HG03135 (cell line): ENCODE measurements around the gene MYO1D.
"Not testable (repeated sequence)": the region's sequence is repeated elsewhere in the genome, so short reads cannot be mapped to it uniquely, and the experiment has no call there.

Experiments used
- ATAC-seq: cut with Tn5 transposase; IDR thresholded peaks from one replicate; pipeline ENCODE4 v1.9.1; 2021; ENCODE audit warnings: mild to moderate bottlenecking, moderate library complexity; ENCODE audit not compliant: unreplicated experiment

MYO1D gene

DNA sequence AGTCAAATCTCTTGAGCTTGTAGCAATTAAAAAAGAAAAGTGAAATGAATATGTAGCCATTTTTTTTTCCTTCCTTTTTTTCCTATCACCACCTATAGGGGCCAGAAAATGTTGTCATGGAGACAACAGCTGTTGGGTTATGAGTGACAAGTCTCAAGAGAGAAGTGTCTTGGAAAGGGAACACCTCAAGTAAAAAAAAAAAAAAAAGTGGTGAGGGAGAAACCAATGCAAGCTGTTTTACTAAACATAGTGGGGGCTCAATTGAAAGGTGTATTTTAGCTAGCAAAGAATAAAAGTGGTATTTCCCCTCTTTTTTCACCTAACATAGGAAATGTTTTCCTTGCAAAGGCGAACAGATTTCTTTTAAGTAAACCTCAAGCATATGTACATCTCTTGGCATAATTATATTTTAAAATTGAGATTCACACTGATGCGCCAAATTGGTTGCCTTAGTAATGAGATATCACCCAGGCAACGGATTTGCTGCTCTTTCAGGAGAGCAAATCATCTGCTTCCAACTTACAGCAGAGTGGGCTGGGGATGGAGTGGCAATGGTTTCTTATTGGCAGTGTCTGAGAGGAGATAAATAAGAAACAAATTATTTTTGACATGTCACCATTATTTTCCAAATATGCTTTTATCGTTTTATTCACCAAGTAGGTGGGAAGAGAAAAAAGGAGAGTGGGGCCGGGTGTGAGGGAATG lies 183.6 kb downstream of the MYO1D start:
- no peak for ATAC-seq

DNA sequence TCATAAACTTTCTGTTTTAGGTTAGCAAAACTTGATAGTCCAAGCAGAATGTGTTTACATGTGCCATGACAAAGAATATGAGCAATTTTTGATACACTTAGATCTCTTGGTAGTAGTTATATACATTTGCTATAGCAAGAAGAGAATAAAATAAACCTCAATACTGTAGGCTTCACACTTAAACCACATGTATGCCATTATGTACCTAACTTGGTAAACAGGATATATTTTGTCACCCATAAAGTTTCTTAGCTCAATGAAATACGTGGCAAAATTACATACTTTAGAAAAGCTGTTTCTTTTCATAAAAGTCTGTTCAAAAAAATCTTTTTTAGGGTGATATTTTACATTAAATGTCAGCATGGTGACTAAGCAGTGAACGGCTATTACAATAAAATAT lies 184.7 kb downstream of the MYO1D start:
- ATAC-seq, result no peak

DNA sequence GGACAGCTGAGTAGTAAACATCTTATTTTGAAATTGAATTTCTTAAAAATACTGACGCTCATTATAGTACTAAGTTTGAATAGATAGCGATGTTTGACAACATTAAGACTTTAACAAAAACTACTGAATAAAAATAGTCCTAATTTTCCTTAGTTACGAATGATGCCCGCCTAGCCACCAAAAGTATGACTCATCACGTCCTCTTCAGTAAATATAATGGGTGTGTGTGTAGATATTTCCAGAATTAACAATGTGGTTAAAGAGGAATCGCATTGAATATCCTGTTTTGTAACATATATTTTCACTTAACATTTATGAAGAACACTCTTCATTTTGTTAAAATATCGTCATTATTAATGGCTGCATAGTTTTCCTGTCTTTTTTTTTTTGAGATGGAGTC lies 187.6 kb downstream of the MYO1D start:
- no peak for ATAC-seq

DNA sequence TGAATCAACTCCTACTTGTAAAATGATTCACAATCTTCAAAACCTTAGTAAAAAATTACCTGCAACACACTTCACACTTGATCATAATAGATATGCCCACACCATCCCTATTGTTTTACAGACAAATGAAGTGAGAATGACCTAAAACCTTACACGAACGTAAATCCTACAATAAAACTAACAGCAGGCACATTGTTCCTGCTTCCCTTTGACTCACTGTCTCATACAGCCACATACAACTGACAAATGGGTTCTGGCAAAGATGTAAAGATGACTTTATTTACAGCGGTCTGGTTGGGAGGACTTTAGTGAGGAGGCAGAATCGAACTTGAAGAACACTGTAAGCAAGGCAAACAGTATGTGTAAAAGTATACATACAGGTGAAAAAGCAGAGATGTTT lies 188.7 kb downstream of the MYO1D start:
- no peak for ATAC-seq

DNA sequence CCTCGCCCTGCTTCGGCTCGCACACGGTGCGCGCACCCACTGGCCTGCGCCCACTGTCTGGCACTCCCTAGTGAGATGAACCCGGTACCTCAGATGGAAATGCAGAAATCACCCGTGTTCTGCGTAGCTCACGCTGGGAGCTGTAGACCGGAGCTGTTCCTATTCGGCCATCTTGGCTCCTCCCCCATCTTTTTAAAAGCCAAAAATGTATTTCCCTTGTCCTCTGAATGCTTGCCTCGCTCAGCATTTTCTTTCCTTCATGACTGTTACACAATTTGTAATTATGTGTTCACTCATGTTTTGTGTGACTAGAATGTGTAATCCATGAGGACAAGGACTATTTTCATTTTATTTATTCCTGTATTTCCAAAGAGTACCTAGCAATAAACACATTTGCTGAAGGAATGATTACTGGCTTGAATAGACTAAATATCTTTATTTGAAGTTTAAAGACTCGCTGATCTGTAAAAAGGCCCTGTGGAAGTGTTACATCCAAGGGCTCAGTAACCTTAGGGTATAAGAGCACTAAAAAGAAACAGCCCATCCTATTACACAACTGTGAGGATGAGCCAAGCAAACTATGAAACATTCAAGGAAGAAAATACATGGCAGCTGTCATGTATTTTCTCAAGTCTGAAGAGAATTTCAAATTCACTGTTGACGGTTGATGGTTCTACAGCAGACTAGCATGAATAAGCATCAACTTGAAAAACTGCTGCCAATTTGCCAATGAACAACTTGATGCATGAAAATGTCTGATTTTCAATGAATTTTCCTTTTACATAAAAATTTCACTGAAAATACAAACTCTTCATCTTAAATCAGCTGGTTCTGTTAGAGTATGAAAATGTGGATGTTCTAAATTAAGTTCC lies 192.6 kb downstream of the MYO1D start:
- ATAC-seq, result no peak

DNA sequence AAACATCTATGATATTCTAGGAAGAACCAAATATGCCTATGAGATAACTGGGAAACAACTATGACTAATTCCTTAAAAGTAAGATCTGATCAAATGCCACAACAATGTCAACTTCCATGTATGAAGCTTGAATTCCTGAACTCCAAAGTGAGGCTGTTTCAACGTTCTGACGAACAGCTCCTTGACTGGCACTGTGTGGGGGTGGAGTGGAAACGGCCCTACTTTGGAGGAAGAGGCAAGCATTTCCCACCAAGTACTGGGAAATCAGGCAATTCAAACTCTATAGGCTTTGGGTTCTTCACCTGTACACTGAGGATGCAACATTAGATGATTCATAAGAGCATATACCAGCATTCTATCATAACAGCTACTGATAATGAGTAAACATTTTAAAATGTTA lies 203.0 kb downstream of the MYO1D start:
- no peak for ATAC-seq

DNA sequence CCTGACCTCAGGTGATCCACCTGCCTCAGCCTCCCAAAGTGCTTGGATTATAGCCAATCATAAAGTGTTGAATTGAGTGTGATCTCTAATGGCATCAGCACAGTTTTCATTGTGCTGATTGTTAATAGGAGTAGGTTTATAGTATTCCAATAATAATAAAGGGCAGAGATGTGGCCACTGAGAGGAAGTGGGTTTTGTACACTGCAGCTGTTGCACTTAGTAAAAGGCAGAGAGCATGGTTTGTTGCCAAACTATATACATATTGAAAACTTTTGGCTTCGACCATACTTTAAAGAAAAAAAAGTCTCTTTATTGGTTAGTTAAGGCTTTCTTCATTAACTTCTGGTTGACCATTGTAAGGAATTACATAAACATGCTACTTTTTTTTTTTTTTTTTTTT lies 204.2 kb downstream of the MYO1D start:
- no peak for ATAC-seq

DNA sequence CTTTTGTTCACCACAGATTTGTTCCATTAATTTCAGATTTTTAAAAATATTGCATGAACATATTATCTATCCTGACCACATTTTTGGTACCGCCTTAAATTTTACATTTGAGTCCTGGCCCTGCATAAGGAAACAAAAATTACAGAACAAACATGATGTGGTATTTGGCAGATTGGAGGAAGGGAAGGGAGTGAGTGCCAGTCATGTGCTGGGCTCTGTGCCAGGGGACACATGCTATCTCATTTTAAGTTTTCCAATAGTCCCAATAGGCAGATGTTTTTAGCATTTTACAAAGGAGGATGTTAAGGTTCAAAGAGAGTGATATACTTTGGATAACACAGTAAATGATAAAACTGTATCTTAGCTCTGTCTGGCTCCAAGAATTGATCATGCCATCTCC lies 205.0 kb downstream of the MYO1D start:
- no peak for ATAC-seq

DNA sequence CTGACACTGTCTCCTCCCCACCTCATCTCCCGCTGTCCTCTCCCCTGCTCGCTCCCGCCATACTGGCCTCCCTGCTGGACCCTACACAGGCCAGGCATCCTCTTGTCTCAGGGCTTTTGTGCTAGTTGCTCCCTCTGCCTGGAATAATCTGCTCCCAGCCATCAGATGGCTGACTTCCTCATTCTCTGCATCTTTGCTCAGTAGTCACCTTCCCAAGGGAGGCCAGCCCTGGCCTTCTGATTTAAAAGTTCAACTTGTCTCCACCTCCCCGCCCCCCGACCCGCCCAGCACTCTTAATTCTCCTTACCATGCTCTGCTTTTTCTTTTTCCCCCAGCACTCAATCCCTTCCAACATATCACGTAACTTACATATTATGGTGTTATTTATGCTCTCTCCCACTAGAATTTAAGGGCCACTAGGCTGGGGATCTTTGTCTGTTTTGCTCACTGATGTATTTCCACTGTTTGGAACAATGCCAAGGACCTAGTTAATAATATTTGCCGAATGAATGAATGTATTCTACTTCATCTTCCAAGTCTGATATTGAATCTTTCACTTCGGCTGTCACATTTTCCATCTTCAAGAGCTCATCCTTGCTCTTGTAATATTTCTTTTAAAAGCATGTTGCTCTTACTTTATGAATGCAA lies 211.9 kb downstream of the MYO1D start:
- ATAC-seq, result no peak

DNA sequence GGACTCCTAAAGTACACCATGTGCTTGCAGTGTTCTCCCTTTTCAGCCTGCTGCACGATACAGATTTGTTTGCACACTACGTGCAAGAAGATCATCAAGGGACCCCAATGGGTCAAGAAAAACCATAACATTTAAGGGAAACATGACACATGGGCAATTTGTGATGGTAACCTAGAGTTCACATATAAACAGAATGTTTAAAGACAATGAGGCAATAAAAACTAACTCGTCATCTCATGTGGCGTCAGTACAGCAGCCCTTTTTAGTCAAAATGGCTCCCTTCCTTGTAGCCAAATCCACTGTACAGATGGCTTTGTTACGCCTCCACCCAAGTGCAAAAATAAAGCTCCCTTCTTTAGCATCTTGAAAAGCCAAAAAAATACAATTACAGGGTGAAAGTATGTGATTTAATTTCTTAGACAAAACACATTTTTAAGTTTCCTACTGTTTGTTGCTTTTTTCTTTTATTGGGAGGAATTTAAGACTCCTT lies 216.4 kb downstream of the MYO1D start:
- ATAC-seq, result no peak

DNA sequence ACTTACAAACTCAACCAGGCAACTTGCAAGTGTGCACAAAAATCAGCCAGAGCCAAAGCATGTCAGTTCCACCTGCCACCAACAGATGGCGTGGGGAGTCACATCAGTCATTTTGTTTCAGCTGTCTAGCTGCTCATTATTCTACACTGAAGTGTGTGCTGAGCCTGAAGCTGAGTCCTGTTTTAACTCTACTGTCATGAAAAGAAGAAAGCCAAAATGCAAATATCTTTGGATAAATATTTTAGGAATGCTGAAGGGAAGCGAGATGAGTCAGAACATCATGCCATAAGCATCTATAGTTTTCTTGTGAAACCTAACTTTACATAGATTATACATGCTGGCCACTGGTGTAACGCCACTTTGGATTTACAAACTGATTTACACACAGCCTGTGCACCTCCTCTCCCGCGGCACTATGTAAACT lies 217.5 kb downstream of the MYO1D start:
- ATAC-seq, result no peak

DNA sequence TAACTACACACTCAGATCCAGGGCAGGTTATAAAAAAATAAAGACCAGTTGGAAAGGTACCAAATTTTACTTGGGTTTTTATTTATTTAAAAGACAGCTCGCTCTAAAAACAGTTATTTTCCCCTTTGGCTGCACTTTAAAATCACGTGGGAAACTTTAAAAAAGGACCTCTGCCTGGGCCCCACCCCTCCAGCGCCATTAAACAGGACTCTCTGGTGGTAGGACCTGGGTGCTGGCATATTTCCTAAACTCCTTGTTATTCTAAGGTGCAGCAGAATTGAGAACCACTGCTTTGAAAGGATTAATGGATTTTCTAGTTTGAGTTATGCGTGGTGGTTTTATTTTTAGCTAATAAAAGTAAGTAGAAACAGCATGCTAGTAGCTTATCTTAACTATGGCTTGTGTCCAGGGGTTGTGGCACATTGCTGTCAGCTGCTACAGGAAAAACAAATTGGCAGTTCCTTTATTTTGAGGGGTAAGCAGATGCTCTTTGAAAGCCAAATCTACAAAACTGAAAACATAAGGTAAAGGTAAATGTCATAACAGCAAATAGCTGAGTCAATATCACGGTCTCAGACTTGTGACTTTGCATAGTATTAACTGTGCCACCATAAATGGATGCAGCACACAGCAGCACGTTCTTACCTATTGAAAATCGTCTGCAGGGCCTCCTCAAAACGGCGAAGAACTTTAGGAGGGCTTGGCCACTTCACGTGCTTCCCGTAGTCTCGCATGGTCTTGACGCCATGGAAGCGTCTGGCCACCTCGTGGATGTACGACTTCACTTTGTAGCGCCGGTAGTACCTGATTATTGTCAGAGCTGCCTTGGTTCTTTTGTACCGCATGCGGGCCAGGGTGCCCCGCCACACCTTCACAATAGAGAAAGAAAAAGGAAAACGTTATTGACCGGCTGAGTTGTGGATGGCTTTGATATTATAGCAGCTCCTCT lies 218.2 kb downstream of the MYO1D start:
- ATAC-seq, result no peak

DNA sequence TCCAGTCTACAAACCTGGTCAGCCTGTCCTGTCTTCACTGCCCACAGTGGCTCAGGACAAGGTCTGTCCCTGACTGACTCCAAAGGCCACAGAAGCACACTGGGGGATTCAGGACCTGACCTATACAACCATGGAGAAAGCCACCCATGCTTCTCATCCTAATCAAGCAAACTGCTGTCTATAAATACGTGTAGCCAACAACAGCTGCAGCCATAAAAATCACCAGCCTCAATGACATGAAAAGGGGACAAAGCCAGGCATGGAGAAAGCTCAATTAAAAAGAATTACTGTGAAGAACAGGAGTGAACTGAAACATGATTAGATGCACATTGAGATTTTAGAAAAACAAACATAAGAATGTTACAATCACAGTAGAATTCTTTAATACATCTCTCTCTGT lies 220.0 kb downstream of the MYO1D start:
- ATAC-seq, result no peak

DNA sequence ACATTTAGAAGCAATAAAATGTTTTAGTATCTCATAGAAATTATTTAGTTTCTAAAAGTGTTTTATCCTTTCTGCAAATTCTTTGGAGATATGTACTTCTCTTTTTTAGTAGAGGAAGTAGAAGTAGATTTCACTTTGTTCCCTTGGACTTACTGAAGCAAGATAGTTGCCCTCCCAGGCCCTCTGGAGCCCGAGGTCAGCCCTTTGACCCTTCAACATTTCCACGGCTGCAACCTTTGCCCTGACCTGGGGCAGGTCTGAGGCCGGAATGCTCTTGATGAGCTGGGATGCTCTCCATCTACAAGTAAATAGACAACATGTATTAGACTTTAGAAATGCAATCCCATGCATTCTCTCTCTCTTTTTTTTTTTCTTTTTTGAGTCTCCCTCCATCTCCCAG lies 222.6 kb downstream of the MYO1D start:
- no peak for ATAC-seq

DNA sequence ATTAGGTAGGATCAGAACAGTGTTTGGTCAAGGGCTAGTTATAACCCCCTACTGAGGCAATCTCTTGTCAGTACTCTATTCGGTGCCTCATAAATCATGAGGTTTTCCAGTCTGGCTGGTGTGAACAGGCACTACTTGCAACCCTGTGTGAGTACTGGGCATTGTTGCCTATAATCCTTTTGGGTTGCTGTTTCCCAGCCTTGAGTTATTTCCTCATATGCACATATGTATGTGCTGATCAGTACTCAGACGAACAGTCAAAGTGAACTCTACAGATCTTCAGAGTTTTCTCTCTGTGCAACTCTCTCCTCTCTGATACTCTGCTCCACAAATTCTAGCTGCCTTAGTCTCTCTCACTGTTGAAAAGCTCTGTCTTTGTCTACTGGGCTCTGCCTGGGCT lies 225.8 kb downstream of the MYO1D start:
- no peak for ATAC-seq

DNA sequence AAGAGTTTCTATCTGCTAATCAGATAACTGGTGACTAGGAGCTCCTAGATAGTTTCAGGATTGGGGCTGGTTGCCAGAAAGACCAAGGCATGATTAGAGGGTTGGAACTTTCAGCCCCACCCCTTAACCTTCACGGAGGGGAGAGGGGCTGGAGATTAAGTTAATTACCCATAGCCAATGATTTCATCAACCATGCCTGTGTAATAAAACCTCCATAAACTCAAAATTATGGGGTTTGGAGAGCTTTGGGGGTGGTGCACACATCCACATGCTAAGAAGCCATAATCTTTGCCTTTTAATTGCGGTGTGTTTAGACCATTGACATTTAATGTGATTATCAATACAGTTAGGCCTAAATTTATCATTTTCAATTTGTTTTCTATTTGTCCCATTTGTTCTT lies 228.5 kb downstream of the MYO1D start:
- ATAC-seq, result no peak

DNA sequence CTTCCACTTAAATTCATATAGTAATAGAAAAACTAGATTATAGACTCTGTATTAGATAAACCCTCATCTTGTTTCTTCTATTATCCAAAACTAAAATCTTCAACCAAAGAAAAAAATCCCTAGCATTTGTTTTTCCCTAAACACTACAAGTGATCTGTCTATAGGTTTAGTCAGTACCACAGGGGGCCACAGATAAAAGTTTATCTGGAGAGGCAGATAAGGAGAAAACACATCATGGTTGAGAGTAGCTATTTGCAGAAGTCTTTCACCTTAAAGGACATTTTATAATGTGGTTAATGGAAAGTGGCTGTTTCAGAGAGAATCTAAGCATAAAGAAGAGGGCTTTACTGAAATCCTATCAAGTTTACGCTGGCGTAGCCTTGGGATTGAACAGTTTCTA lies 230.0 kb downstream of the MYO1D start:
- ATAC-seq, result no peak

DNA sequence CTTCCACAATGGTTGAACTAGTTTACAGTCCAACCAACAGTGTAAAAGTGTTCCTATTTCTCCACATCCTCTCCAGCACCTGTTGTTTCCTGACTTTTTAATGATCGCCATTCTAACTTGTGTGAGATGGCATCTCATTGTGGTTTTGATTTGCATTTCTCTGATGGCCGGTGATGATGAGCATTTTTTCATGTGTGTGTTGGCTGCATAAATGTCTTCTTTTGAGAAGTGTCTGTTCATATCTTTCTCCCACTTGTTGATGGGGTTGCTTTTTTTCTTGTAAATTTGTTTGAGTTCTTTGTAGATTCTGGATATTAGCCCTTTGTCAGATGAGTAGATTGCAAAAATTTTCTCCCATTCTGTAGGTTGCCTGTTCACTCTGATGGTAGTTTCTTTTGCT lies 235.4 kb downstream of the MYO1D start:
- ATAC-seq, result not testable (repeated sequence)

DNA sequence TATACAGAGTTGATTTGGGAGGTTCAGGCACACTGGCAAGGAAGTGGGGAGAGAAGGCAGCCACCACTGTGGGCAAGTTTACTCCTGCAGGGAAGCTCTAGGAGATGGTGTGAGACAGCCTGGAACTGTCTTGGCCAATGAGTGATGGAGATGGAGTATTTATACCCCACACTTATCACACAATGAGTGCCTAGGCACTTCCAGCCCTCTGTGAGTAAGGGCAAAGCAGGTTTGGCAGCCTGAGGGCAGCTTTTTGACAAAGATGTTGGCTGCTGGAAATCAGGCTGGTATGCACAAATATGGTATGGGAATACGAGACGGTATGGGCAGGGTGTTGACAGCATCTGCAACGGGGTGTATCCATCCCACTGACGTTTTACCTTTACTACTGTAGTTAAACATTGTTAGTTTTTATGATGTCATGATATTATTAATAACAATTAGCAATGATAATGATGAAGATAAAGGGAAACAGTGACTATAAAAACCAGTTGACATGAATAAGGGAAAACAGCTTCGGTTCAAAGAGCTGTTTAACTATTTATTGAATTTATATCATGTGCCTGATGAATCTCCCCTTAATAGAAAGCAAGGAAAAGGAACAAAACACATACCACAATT lies 240.2 kb downstream of the MYO1D start:
- ATAC-seq, result no peak

DNA sequence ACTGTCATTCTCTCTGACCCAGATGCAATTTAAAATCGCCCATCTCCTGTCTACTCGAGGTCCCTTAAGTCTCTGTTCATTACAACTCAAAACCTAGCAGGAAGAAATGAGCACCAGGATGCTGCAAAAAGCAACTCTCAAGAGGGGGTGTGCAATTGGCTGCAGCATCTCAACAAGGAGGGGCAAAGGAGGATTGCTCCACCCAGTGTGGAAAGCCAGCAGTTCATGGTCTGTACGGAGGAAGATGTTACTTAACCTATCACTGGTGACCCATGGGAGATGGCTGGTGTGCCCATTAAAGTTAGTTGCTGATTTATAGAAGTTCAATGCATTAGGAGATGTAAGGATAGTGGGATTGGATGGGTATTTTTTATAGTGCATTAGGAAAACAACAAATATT lies 242.8 kb downstream of the MYO1D start:
- no peak for ATAC-seq
